C4-2B (cell line): ENCODE results near the gene ALG2.
"Not testable (repeated sequence)": the region's sequence is repeated elsewhere in the genome, so short reads cannot be mapped to it uniquely, and the experiment has no call there.

ENCODE experiments used
- H3K27ac ChIP-seq: fragments of 450-650 bp; 2 replicates; pipeline ENCODE4 v1.5.1; 2017
- CTCF ChIP-seq: fragments of 450-650 bp; conservative IDR thresholded peaks from 2 replicates; pipeline ENCODE4 v1.5.1; 2017; ENCODE audit warnings: mild to moderate bottlenecking
- ZFX ChIP-seq: fragments of 450-650 bp; IDR thresholded peaks from 2 replicates; pipeline ENCODE4 v1.6.1; 2017

ALG2 gene

DNA sequence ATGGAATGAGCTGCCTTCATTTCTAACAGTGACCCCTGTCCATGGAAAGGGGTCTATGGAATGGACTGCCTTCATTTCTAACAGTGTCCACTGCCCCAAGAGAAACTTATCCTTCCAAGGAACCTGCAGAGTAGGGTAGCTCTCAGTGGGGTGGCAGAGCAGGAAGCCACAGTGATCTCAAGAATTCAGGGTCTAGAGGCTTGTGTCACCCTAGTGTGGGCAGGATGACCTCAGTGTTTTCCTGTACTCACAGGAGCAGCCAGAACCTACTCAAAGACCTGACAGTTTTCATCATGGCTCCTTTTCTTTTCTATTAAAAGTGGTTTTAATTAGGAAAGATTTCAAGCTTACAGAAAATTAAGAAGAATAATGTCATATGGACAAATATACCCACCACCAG, 27.9 kb upstream of the ALG2 start:
- no peak overlapping the region for H3K27ac ChIP-seq
- TF ChIP-seq CTCF (no peak), ZFX (no peak)

DNA sequence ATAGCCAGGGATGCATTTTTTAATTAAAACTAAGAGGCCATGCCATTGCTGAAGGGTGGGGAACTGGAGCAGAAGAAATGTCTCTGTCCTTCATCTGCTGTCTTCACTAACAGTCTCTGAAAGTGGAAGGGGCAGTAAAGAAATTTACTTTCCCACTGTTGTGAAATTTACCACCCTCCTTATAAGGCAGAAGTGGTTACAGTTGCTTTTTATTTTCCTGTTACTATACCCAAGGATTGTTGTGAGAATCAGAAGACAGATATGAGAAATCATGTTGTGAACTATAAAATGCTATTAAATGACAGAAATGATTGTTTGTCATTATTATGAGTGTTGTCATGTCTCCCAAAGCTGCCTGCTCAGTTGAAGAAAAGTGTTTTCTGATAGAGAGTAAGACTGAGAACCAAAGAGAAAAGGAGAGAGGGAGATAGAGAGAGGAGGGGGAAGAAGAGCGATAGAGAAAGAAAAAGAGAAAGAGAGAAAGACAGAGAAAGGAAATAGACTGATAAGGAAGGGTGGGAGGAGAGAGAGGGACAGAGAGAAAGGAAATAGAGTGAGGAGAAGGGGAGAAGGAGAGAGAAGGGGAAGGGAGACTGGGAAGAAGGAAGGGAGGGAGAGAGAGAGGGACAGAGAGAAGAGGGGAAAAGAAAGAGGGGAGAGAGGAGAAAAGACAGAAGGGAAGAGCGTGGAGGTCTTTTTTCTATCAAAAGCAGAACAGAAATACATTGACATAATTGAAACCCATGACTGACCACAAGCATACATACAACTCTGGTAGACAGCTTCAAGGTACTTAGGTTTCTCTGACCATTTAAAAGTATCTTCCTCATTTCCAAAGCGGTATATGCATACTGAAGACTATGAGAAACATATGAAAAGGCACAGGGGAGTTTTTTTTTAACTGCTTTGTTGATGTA, 22.9 kb upstream of the ALG2 start:
- TF ChIP-seq ZFX: no peak
- no peak for TF ChIP-seq CTCF
- H3K27ac ChIP-seq: no peak overlapping the region

DNA sequence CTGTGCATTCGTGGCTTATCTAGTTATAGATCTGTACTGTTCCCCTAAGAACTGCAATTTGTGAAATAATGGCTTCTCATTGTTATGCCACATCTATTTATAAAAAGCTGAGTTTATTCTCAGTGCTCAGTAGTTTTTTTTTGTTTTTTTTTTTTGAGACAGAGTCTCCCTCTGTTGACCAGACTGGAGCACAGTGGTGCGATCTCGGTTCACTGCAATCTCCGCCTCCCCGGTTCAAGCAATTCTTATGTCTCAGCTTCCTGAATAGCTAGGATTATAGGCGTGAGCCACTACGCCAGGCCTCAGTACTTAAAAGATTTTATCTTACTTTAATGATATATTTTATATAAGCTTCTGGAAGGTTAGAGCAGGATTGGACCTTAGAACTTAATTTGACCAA, 19.4 kb upstream of the ALG2 start:
- TF ChIP-seq ZFX (no peak), CTCF (0 out of 2 replicates have a peak, but pooled peaks have one; percentile 6)
- H3K27ac ChIP-seq: no peak overlapping the region

GRCh38 chr9:99239341-99240060, 17.8 kb upstream of the ALG2 start:
- TF ChIP-seq CTCF (no peak), ZFX (no peak)
- H3K27ac ChIP-seq: no peak overlapping the region

DNA sequence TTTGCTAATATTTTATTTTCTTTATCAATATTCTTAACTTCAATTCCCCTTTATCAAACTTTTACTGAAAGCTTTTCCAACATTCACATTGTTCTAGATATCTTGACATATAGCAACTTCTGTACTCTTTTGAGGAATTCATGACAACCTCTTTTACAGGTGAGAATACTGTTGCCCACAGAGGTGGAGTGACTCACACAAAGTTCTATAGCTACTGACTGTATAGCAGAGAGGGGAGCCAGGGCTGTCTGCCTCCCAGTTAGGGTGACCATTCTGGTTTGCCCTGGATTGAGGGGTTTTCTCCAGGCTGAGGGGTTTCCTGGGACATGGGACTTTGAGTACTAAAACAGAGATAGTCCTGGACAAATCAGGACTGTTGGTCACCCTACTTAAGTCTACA, 16.6 kb upstream of the ALG2 start:
- H3K27ac ChIP-seq: no peak overlapping the region
- TF ChIP-seq CTCF (no peak), ZFX (no peak)

- not testable (repeated sequence) for H3K27ac ChIP-seq
These were observed 16.1 kb upstream of the ALG2 start for GRCh38 chr9:99237849-99238248.

DNA sequence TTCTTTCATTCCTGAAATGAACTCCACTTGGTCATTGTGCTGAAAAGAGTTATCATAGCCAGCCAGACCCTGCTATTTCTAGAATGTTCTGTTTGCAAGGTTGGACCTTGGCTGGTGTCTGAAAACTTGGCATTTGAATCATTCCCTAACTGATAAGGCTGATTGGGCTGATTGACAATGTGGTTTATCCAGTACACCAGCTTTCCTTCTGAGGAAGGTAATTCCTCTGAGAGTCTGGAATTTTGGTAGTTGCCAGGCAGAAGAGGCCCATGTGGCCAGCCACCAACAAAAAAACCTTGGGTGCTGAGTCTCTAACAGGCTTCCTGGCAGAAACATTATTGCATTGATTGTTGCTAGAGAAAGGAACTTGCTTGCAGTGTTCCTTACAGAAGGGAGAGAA, 15.6 kb upstream of the ALG2 start:
- TF ChIP-seq ZFX (no peak), CTCF (no peak)
- H3K27ac ChIP-seq: no peak overlapping the region
